HG03378 (cell line): Measurements from ENCODE around the gene RASD2.

ENCODE experiments used
- ATAC-seq: cut with Tn5 transposase; IDR thresholded peaks from one replicate; pipeline ENCODE4 v1.9.1; 2021; ENCODE audit warnings: mild to moderate bottlenecking, moderate library complexity; ENCODE audit not compliant: unreplicated experiment

RASD2 gene

GRCh38 chr22:35581023-35581413 lies 40.4 kb downstream of the RASD2 start:
- no peak for ATAC-seq

DNA sequence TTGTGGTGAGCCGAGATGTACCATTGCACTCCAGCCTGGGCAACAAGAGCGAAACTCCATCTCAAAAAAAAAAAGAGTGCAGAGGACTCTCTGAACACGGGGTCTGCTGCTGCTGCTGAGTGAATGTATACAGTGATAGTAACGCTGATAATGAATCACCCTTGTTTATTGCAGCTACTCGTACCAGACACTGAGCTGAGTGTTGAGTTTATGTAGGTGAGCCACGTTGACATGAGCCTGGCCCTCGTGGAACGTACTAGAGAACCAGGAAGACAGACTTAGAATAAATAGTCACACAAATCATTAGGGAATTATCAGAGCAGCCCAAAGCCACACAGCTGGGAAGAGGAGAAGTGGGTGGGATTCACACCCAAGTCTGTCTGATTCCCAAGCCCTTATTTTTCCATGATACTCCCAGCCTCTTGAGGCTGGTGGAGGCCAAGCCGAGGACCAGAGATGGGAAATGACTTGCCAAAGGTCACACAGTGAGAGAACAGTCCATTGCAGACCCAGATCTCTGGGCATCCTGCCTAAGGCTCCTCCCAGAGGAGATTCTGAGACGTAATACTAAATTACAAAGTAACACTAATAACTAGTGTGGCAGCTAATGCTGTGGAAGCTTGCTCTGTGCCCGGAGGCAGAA lies 41.7 kb downstream of the RASD2 start:
- no peak for ATAC-seq

- no peak for ATAC-seq
Observed at GRCh38 chr22:35582861-35583670, 42.4 kb downstream of the RASD2 start.

DNA sequence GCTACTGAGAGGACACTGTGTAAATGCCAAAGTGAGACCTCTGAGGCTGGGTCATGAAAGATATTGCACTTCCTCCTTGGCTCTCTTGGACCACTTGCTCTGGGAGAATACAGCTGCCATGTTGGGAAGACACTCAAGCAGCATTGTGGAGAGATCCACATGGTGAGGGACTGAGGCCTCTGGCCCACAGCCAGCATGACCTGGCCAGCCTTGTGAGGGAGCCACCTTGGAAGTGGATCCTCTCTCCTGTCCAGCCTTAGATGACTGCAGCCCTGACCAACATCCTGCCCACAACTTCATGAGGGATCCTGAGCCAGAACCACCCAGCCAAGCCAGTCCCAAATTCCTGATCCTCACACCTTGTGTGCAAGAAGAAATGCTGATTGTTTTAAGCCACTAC lies 46.1 kb downstream of the RASD2 start:
- no peak for ATAC-seq

- no peak for ATAC-seq
Observed at GRCh38 chr22:35587447-35587870, 46.8 kb downstream of the RASD2 start.

DNA sequence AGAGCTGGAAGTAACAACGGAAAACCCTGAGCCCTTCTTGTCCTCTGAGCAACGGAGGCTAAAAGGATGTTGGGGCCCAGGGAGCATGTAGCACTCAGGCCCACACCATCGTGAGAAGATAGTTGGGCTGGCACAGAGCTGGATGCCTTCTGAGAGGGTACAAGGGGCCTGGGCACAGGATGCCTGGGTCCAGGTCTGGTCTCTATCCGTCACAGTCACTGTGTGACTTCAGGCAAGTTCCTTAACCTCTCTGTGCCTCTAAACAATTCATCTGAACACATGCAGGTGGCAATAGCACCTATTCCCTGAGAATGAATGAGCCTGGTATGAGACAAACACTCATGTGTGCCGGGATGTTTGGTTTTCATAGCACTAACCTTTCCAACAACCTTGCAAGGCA lies 47.3 kb downstream of the RASD2 start:
- no peak for ATAC-seq

- no peak for ATAC-seq
Observed at GRCh38 chr22:35589071-35589755, 48.6 kb downstream of the RASD2 start.

DNA sequence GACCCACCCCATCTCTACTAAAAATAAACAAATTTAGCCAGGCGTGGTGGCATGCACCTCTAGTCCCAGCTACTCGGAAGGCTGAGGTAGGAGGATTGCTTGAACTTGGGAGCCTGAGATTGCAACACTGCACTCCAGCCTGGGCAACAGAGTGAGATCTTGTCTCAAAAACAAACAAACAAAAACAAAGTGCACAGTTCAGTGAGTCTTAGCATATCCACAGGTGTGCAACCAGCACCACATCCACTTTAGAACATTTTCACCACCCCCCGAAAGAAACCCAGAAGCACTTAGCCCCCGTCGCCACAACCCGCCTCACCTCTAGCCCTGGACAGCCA lies 49.1 kb downstream of the RASD2 start:
- ATAC-seq: no peak

- no peak for ATAC-seq
Observed at GRCh38 chr22:35590634-35591295, 50.1 kb downstream of the RASD2 start.

DNA sequence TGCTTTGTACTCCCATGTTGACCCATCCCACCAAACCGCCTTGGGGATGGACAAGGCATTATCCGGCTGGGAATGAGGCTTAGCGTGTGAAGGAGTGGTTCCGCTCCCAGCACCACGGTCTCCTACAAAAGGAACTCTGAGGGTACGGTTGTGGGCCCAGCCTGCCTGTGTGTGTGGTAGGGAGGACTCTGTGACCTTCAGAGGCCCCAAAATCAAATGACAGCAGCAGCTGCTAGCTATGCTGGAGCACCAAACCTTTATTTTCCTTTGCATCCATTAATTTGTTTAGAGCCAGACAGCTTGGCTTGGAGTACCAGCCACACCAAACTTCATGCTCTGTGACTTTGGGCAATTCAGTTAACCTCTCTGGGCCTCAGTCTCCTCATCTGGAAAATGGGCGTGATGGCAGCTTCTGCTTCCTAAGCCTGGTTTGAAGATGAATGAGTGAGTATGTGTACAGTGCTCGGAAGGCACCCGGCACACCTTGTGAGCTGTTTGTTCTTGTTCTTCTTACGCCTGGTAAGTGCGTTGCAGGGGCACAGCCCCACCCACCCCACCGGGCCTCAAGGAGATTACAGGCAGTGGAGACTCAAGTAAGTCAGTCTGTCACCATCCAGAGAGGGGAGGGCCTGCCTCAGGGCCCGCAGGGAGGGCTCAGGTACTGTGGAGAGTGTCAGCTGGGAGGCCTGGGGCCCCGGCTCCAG lies 51.2 kb downstream of the RASD2 start:
- ATAC-seq: no peak

GRCh38 chr22:35592418-35592967 lies 51.9 kb downstream of the RASD2 start:
- no peak for ATAC-seq

DNA sequence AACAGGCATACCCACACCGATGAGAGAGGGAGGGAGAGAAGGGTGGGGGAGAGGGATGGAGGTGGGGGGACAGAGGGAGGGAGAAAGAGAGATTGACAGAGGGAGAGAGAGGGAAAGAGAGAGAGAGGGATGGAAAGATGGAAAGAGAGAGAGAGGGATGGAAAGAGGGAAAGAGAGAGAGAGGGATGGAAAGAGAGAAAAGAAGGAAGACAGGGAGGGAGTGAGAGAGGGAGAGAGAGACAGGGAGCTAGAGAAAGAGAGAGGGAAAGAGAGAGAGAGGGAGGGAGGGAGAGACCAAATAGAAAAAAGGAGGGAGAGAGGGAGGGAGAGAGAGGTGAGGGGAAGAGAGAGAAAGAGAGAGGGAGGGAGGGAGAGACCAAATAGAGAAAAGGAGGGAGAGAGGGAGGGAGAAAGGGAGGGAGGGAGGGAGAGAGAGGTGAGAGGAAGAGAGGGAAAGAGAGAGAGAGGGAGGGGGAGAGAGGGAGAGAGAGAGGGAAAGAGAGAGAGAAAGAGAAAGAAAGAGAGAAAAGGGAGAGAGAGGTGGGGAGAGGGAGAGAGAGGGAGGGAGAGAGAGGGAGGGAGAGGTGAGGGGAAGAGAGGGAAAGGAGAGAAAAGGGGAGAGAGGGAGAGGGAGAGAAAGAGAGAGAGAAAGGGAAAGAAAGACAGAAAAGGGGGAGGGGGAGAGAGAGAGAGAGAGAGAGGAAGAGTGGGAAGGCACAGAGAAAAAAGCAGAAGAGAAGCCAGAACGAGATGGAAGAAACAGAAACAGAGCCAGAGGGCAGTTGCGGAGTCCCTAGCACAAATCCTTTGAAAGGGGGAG lies 52.6 kb downstream of the RASD2 start:
- ATAC-seq: no peak

DNA sequence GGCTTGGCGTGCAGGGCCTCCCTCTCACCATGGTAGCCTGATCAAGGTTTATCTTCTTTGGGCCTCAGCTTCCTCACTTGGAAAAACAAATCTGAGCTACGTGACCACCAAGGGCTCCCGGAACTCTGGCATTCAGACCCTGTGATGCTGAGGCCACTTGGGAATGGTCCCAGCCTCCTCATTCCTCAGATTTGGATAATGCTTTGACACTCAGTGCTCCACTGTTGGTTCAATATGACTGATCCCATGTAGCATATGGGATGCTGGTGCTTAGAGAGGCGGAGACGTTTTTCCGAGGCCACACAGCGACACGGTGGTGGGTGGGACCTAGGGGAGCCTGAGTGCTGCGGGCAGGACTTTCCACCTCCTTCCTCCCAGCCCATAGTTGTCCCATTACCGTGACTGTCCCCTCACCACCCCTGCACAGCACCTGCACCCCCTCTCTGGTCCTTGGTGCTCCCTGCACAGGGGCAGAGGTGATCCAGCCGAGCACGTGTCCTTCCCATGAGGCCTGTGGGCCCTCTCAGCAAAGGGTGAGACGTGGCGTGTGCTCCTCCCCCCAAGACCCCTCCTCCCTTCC lies 53.4 kb downstream of the RASD2 start:
- ATAC-seq: no peak

DNA sequence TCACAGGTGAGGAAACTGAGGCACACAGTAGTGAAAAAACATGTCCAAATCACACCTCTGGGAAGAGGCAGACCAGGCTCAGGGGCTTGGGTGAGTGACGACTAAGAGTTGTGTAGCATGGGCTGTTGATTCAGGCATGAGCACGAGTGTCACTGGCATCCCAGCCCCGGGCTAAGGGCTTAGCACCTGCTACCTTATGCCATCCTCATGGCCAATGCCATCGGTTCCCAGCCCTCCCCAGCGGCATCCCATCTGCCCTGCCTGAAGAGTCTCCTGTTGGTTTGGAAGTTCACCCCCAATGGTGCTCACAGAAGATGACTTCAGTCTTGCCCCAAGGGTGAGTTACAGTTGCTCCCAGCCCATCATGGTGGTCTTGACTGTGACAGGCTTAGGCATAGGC lies 54.1 kb downstream of the RASD2 start:
- ATAC-seq: no peak

DNA sequence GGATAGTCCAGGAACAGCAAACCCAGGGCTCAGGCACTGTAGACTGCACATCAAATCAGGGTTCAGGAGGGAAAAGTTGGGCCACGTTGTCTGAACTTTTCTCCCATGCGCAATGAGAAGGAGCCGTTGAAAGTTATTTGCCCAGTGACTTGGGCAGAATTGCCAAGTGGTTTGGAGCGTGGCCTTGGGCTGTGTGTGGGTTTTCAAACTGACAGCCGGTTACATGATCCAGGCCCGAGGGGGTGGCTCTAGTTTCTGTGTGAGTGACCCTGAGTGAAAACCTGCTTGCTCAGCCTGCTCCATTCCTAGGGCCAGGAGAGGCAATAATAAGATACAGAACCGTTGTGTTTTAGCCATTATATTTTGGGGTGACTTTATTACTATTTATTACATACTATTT lies 56.2 kb downstream of the RASD2 start:
- ATAC-seq: no peak

DNA sequence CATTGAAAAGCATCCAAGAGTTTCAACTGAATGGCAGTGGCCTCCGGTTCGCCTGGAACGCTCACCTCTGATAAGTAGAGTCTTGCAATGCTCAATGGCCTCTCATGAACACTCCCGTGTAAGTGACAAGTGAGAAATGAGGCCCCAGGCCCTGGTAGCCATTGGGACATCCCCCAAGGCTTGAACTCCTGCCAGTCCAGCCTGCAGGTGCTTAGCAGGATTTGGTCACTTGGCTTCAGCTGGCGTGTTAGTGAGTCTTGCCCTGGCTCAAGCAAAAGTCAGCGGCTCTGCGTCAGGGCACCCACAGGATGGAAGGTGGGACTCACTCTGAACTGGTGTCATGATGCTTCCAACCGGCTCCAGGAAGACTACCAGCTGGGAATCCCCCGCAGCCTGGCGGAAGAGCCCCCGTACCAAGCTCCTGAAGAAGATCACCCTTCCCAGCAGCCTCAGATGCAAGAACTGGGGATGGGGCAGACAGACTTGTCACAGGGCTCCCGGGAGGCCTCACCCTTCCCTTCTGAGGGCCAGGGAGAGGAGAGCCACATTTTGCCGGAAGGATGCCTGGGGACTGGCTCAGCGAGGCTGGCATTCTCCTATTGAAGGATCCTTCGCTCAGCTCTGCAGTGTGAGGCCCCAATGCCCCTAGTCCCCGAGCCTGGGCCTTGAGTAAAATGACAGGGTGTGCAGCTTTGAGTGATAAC lies 57.2 kb downstream of the RASD2 start:
- ATAC-seq: no peak

GRCh38 chr22:35598396-35598710 lies 57.7 kb downstream of the RASD2 start:
- ATAC-seq: no peak

- ATAC-seq: no peak
Observed at GRCh38 chr22:35599364-35599763, 58.7 kb downstream of the RASD2 start.

DNA sequence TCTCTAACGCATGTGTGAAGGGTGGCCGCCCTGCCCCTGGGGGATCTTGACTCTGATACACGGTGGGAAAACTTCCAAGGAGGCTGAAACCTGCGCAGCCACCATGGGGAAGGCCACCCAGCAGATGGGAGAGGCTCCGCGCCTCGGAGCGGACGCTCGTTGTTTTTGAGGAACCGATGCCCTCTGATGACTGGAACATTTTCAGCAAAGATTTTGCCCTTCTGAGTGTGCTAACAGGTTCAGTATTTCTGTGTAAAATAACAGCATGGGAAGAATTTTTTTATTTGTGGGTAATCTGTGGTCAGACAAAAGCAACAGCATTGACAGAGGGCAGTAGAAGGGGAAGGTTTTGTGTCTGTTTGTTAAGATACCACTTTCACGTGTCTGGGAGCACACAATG lies 59.8 kb downstream of the RASD2 start:
- no peak for ATAC-seq
